H1 (cell line): ENCODE measurements around the gene PABPC4L. TPM values are rescaled to one million over a fixed set of nuclear protein-coding genes. Genes with fewer than 3 reads are reported as not detected.

ENCODE experiments used
- CTCF ChIA-PET: fragments of 300-600 bp; sonication (Branson Sonifier 250); formaldehyde crosslinking; loops from one replicate; lab custom pipeline; 2021; ENCODE audit not compliant: partially characterized antibody; lab: Charles Lee
- POLR2A ChIA-PET: fragments of 300-600 bp; sonication (Branson Sonifier 250); formaldehyde crosslinking; loops from one replicate; lab custom pipeline; 2021; ENCODE audit warnings: inconsistent platforms; ENCODE audit not compliant: partially characterized antibody; lab: Charles Lee
- DNase-seq, 2 experiments: peaks; one replicate each; pipeline versions ENCODE4 v3.0.0 to v3.0.0-alpha.2; 2010 to 2022; ENCODE audit warnings: low spot score in 2 of 2, low read depth in 1 of 2, mixed read lengths in 1 of 2
- FAIRE-seq: peaks from 2 replicates; lab custom pipeline; 2011; peaks lifted over from hg19 to GRCh38; lab: Jason Lieb, UNC
- H2AFZ ChIP-seq: 2 replicates; pipeline ENCODE4 v1.8.1; 2012; ENCODE audit warnings: low read length, inconsistent platforms
- H2AK5ac ChIP-seq: 2 replicates; pipeline ENCODE4 v1.6.1; 2013; ENCODE audit warnings: low read depth, low read length
- H2BK120ac ChIP-seq: replicated peaks from 2 replicates; pipeline ENCODE3; 2013; ENCODE audit warnings: low read depth, low read length, inconsistent platforms
- H2BK12ac ChIP-seq: 2 replicates; pipeline ENCODE4 v1.6.1; 2013; ENCODE audit warnings: low read depth, low read length
- H2BK15ac ChIP-seq: 2 replicates; pipeline ENCODE4 v1.6.1; 2013; ENCODE audit warnings: low read length
- H2BK20ac ChIP-seq: 2 replicates; pipeline ENCODE4 v1.6.1; 2013; ENCODE audit warnings: low read length
- H2BK5ac ChIP-seq: 2 replicates; pipeline ENCODE4 v1.6.1; 2013; ENCODE audit warnings: low read depth, low read length
- H3K14ac ChIP-seq: 2 replicates; pipeline ENCODE4 v1.6.1; 2013; ENCODE audit warnings: inconsistent platforms; ENCODE audit not compliant: insufficient read length
- H3K18ac ChIP-seq: 2 replicates; pipeline ENCODE4 v1.6.1; 2013; ENCODE audit warnings: low read length; ENCODE audit errors: extremely low read depth
- H3K23ac ChIP-seq: 2 replicates; pipeline ENCODE4 v1.6.1; 2013; ENCODE audit warnings: inconsistent platforms; ENCODE audit not compliant: insufficient read length
- H3K23me2 ChIP-seq: 2 replicates; pipeline ENCODE4 v1.6.1; 2013; ENCODE audit warnings: low read depth, low read length
- H3K27ac ChIP-seq: 2 replicates; pipeline ENCODE4 v1.6.1; 2011; ENCODE audit warnings: low read depth, low read length, inconsistent platforms
- H3K27me3 ChIP-seq, 4 experiments: replicated peaks in 1 of 4; 1 replicate in 1 of 4; 2 replicates in 3 of 4; pipeline versions ENCODE4 v1.6.1 to v1.8.1; 2011 to 2013; ENCODE audit warnings: low read length in 3 of 4, mild to moderate bottlenecking in 3 of 4, inconsistent platforms in 2 of 4, mixed read lengths in 2 of 4, moderate library complexity in 1 of 4; ENCODE audit not compliant: control insufficient read depth in 3 of 4, insufficient read depth in 3 of 4; ENCODE audit errors: extremely low read depth in 1 of 4
- H3K36me3 ChIP-seq, 4 experiments: 2 replicates each; pipeline versions ENCODE4 v1.6.1 to v1.8.1; 2011 to 2013; ENCODE audit warnings: mild to moderate bottlenecking in 4 of 4, low read length in 3 of 4, moderate library complexity in 2 of 4, control low read depth in 1 of 4, inconsistent platforms in 1 of 4; ENCODE audit not compliant: insufficient read depth in 4 of 4, control insufficient read depth in 2 of 4
- H3K4ac ChIP-seq: replicated peaks from 2 replicates; pipeline ENCODE3; 2013; ENCODE audit warnings: low read length, low read depth, mixed read lengths, inconsistent platforms; ENCODE audit not compliant: insufficient read length
- H3K4me1 ChIP-seq, 4 experiments: replicated peaks in 1 of 4; 1 replicate in 1 of 4; 2 replicates in 3 of 4; pipeline versions ENCODE4 v1.6.1 to v1.8.1; 2011 to 2013; ENCODE audit warnings: low read length in 3 of 4, inconsistent platforms in 2 of 4, mixed read lengths in 1 of 4; ENCODE audit not compliant: insufficient read depth in 4 of 4, control insufficient read depth in 3 of 4
- H3K4me2 ChIP-seq, 2 experiments: 2 replicates each; pipeline versions ENCODE4 v1.6.1 to v1.8.1; 2011 to 2013; ENCODE audit warnings: low read depth in 2 of 2, low read length in 2 of 2, control low read depth in 1 of 2, inconsistent platforms in 1 of 2, mild to moderate bottlenecking in 1 of 2; ENCODE audit not compliant: insufficient read depth in 1 of 2
- H3K4me3 ChIP-seq, 4 experiments: fragments of 200-600, 300-600 bp in 1 of 4; sonication (generic), shearing (Covaris generic), sonication (Bioruptor Twin) in 1 of 4; 2 replicates each; pipeline versions ENCODE4 v1.5.1 to v1.8.1; 2011 to 2016; ENCODE audit warnings: low read length in 4 of 4, low read depth in 3 of 4, control low read depth in 2 of 4, inconsistent platforms in 2 of 4, mild to moderate bottlenecking in 2 of 4, mixed read lengths in 1 of 4, moderate library complexity in 1 of 4; ENCODE audit not compliant: insufficient read depth in 2 of 4; ENCODE audit errors: extremely low read depth in 1 of 4
- H3K56ac ChIP-seq: replicated peaks from 2 replicates; pipeline ENCODE3; 2013; ENCODE audit warnings: low read depth, mild to moderate bottlenecking, mixed read lengths, low read length, inconsistent platforms; ENCODE audit not compliant: insufficient read length
- H3K79me1 ChIP-seq: 2 replicates; pipeline ENCODE4 v1.6.1; 2013; ENCODE audit warnings: low read depth, low read length, control low read depth
- H3K79me2 ChIP-seq, 2 experiments: 2 replicates each; pipeline versions ENCODE4 v1.6.1 to v1.8.1; 2012 to 2013; ENCODE audit warnings: low read length in 2 of 2, mild to moderate bottlenecking in 2 of 2, inconsistent platforms in 1 of 2; ENCODE audit not compliant: insufficient read depth in 2 of 2, control insufficient read depth in 1 of 2
- H3K9ac ChIP-seq, 4 experiments: replicated peaks in 1 of 4; 1 replicate in 1 of 4; 2 replicates in 3 of 4; pipeline versions ENCODE4 v1.6.1 to v1.8.1; 2011 to 2013; ENCODE audit warnings: low read depth in 3 of 4, low read length in 3 of 4, control low read depth in 2 of 4, mild to moderate bottlenecking in 2 of 4, moderate library complexity in 2 of 4, inconsistent platforms in 1 of 4; ENCODE audit errors: extremely low read depth in 1 of 4
- H3K9me3 ChIP-seq, 2 experiments: 2 replicates each; pipeline versions ENCODE4 v1.6.1 to v1.8.1; 2012 to 2013; ENCODE audit warnings: mild to moderate bottlenecking in 2 of 2, moderate library complexity in 2 of 2, control low read depth in 1 of 2, inconsistent platforms in 1 of 2, low read depth in 1 of 2, low read length in 1 of 2, mixed read lengths in 1 of 2; ENCODE audit not compliant: insufficient read depth in 2 of 2
- H4K20me1 ChIP-seq, 2 experiments: replicated peaks in 1 of 2; 2 replicates each; pipeline versions ENCODE3 to v1.8.1; 2011 to 2013; ENCODE audit warnings: inconsistent platforms in 2 of 2, low read length in 2 of 2, mild to moderate bottlenecking in 1 of 2; ENCODE audit not compliant: insufficient read depth in 2 of 2, control insufficient read depth in 1 of 2
- H4K5ac ChIP-seq: 2 replicates; pipeline ENCODE4 v1.6.1; 2013; ENCODE audit warnings: low read length, low read depth, mixed read lengths, inconsistent platforms; ENCODE audit not compliant: insufficient read length
- H4K8ac ChIP-seq: 2 replicates; pipeline ENCODE4 v1.8.0; 2013; ENCODE audit warnings: mild to moderate bottlenecking, moderate library complexity, low read length, inconsistent platforms; ENCODE audit not compliant: insufficient read depth; ENCODE audit errors: extremely low read depth
- H4K91ac ChIP-seq: replicated peaks from 2 replicates; pipeline ENCODE3; 2013; ENCODE audit warnings: low read length, mixed read lengths, inconsistent platforms; ENCODE audit not compliant: insufficient read length
- CBX8 ChIP-seq: fragments of 300-800, 300-1000 bp; sonication (generic); IDR thresholded peaks from 2 replicates; pipeline ENCODE4 v1.7.1; 2016; ENCODE audit warnings: low read depth, low read length, borderline replicate concordance
- JUN ChIP-seq: IDR thresholded peaks from 2 replicates; pipeline ENCODE4 v1.6.1; 2011; ENCODE audit warnings: low read depth, mild to moderate bottlenecking, improper control_type of control experiment, low read length
- WGBS, 2 experiments: shearing (Covaris generic) in 1 of 2; methylation state at CpG; one replicate each; pipeline versions ENCODE4 v1.1.6 to v1.1.7; 2013 to 2015; ENCODE audit warnings: low lambda C conversion rate in 2 of 2, mixed read lengths in 2 of 2, inconsistent platforms in 1 of 2, low coverage in 1 of 2, missing lambda C conversion rate in 1 of 2; ENCODE audit not compliant: insufficient replicate concordance in 2 of 2, insufficient coverage in 1 of 2, insufficient read length in 1 of 2; ENCODE audit errors: extremely low coverage in 1 of 2, missing lambda C conversion rate in 1 of 2; 5-methylcytosine and 5-hydroxymethylcytosine counted together
- polyA plus RNA-seq, 7 experiments: library from polyadenylated mRNA; depleted of rRNA in 3 of 7; stranded (reverse) in 5 of 7; unstranded in 2 of 7; fragments of >200 nt in 5 of 7; fragments of 200-250 nt in 2 of 7; gene quantifications; 1 replicate in 5 of 7; 2 replicates in 1 of 7; 4 replicates in 1 of 7; pipeline versions ENCODE4 v1.2.1 to v1.2.3, GENCODE V29; 2011 to 2013; ENCODE audit warnings: missing spikeins in 2 of 7, mixed read lengths in 2 of 7
- total RNA-seq: library from RNA; stranded (reverse); fragmentation: NEBNext Ultra II Directional; extraction: Animal tissue kit (Norgen Biotek cat#: 25700); gene quantifications from 2 replicates; pipeline ENCODE4 v1.2.1, GENCODE V29; 2021
- TF ChIP-seq, protein P1 (sequence below): IDR thresholded peaks from 2 replicates; pipeline ENCODE4 v1.6.1; 2011; ENCODE audit warnings: low read length, improper control_type of control experiment

Gene PABPC4L
- total and polyA plus RNA-seq, 2 of the 8 experiments (the other 6 are each of a cell fraction or from before 2014, with no cell fraction given) = 0.51 to 4.2 TPM

DNA sequence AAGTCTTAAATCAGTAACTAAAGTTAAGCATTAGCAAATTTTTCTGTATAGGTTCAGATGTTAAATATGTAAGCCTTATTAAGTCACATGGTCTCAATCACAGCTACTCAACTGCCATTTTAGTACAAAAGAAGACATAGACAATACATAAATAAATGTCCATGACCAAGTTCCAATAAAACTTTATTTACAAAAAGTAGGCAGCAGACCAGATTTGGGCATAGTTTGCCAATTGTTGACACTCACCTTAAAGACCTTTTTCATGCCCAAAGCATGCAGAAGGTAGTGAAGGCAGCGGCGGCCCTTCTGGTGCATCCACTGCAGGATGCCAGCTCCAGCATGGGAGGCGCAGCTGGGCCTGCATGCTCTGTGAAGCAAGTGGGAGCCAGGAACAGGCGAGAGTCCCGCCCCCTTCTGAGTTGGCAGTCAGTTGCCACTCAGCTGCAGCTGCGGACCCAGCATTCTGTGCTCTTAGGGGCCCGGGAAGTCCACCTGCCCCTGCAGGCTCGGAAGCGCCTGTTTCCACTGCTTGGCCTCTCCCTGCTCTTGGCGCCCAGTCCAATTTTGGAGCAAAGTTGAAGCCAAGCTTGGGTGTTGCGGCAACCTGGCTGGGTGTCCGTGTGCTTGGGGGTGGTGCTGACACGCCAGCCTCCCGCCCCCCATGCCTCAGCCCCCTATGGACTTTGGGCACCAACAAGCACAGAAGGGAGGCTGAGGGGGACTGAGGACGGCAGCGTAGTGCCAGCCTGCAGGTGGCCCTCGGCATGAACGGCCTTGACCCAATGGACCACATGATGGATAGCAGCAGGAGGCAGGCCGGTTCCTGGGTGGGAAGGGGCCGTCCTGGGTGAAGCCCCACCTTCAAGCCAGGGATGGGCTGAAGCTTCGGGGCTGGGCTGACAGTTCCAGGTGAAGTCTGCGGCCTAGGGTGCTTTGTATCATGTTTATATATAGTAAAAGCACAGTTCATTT lies 42.4 kb upstream of the PABPC4L start:
- FAIRE-seq = no peak
- Histone ChIP-seq H4K8ac (peak overlapping the region; percentile 68; the same call in 1 of the 2 replicates), H3K4ac (no peak overlapping the region), H2BK20ac (no peak overlapping the region), H3K4me3 (no peak overlapping the region), H2BK12ac (no peak overlapping the region), H3K4me2 (no peak overlapping the region), H3K4me1 (no peaks in the 10 kb centered on the region), H2AK5ac (no peak overlapping the region), H2AFZ (no peak overlapping the region; the same call in 1 of the 2 replicates), H3K23me2 (no peaks in the 10 kb centered on the region), H2BK15ac (no peak overlapping the region), H2BK120ac (no peak overlapping the region), H3K56ac (no peak overlapping the region), H3K79me1 (no peaks in the 10 kb centered on the region), H3K27ac (no peak overlapping the region), H3K27me3 (no peaks in the 10 kb centered on the region), H4K91ac (no peak overlapping the region), H3K18ac (no peak overlapping the region), H2BK5ac (no peak overlapping the region), H4K5ac (no peak overlapping the region), H4K20me1 (no peaks in the 10 kb centered on the region), H3K9ac (no peak overlapping the region), H3K9me3 (peaks cover 0 to 3% of the 10 kb centered on the region in 2 experiments; a peak in 1 of 4 replicates), H3K79me2 (no peaks in the 10 kb centered on the region), H3K23ac (no peak overlapping the region), H3K14ac (no peak overlapping the region), H3K36me3 (no peaks in the 10 kb centered on the region)
- DNase-seq = no peak
- 95% methylated on average over 22 of the region's 22 CpGs; no CpG with 5 or more reads in 1 of the 2 experiments for WGBS, 2 experiments
- TF ChIP-seq CBX8 (no peak), JUN (no peak)
- TF ChIP-seq, protein P1, sequence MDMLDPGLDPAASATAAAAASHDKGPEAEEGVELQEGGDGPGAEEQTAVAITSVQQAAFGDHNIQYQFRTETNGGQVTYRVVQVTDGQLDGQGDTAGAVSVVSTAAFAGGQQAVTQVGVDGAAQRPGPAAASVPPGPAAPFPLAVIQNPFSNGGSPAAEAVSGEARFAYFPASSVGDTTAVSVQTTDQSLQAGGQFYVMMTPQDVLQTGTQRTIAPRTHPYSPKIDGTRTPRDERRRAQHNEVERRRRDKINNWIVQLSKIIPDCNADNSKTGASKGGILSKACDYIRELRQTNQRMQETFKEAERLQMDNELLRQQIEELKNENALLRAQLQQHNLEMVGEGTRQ = no peak
- ChIA-PET POLR2A (no interaction called here), CTCF (no interaction called here)
